Left kidney (tissue), 8 donors: ENCODE results near the gene MORN4. TPM values are rescaled to one million over a fixed set of nuclear protein-coding genes. Genes with fewer than 3 reads are reported as not detected.
"Not testable (repeated sequence)": the region's sequence is repeated elsewhere in the genome, so short reads cannot be mapped to it uniquely, and the experiment has no call there.

Source experiments
- DNase-seq: peaks from one replicate; pipeline ENCODE4 v3.0.0-alpha.2; 2013
- long read RNA-seq, 8 donors: transcript quantifications; one replicate each; lab custom pipeline, GENCODE V29; 2026
- polyA plus RNA-seq: library from polyadenylated mRNA; unstranded; fragments of 120-200 nt; gene quantifications from one replicate; pipeline ENCODE4 v1.2.1, GENCODE V29; 2013; ENCODE audit not compliant: insufficient read length

MORN4 gene
- polyA plus RNA-seq: 24.7 TPM
- long read RNA-seq, donor 1, transcript MORN4-202 (2 exons, 419 nt): major isoform, 5 of 10 reads
- long read RNA-seq, donor 1, transcript MORN4-201 (5 exons, 2,315 nt): major isoform, 5 of 10 reads
- long read RNA-seq, donor 1, partial matches to known transcripts: 0 of 10 reads
- long read RNA-seq, donor 1, other reads (novel, unspliced or antisense): 0 of 10 reads
- long read RNA-seq, donor 2, transcript MORN4-202 (2 exons, 419 nt): major isoform, 6 of 35 reads
- long read RNA-seq, donor 2, transcript MORN4-201 (5 exons, 2,315 nt): minor isoform, 5 of 35 reads
- long read RNA-seq, donor 2, partial matches to known transcripts: 11 of 35 reads
- long read RNA-seq, donor 2, other reads (novel, unspliced or antisense): 13 of 35 reads
- long read RNA-seq, donor 3, partial matches to known transcripts: 0 of 6 reads
- long read RNA-seq, donor 3, other reads (novel, unspliced or antisense): 0 of 6 reads
- long read RNA-seq, donor 4, partial matches to known transcripts: 0 of 3 reads
- long read RNA-seq, donor 4, other reads (novel, unspliced or antisense): 0 of 3 reads
- long read RNA-seq, donor 5, transcript MORN4-202 (2 exons, 419 nt): major isoform, 13 of 20 reads
- long read RNA-seq, donor 5, transcript MORN4-201 (5 exons, 2,315 nt): minor isoform, 7 of 20 reads
- long read RNA-seq, donor 5, partial matches to known transcripts: 0 of 20 reads
- long read RNA-seq, donor 5, other reads (novel, unspliced or antisense): 0 of 20 reads
- long read RNA-seq, donor 6, transcript MORN4-202 (2 exons, 419 nt): major isoform, 10 of 12 reads
- long read RNA-seq, donor 6, partial matches to known transcripts: 0 of 12 reads
- long read RNA-seq, donor 6, other reads (novel, unspliced or antisense): 0 of 12 reads
- long read RNA-seq, donor 7, transcript MORN4-202 (2 exons, 419 nt): major isoform, 12 of 24 reads
- long read RNA-seq, donor 7, partial matches to known transcripts: 0 of 24 reads
- long read RNA-seq, donor 7, other reads (novel, unspliced or antisense): 10 of 24 reads
- long read RNA-seq, donor 8, partial matches to known transcripts: 0 of 6 reads
- long read RNA-seq, donor 8, other reads (novel, unspliced or antisense): 0 of 6 reads

- DNase-seq: peak; percentile 95
Measured at GRCh38 chr10:97632949-97633884, at the start of gene MORN4. MORN4 (minus strand) TSS chr10:97633500; CDS start chr10:97619653, 13,847 bp downstream.

GRCh38 chr10:97682042-97682441 lies 48.7 kb upstream of the MORN4 start:
- DNase-seq: no peak

GRCh38 chr10:97679594-97679993 lies 46.3 kb upstream of the MORN4 start:
- no peak for DNase-seq

- DNase-seq: no peak
Measured at GRCh38 chr10:97676770-97677581, 43.7 kb upstream of the MORN4 start.

GRCh38 chr10:97675222-97675621 lies 41.9 kb upstream of the MORN4 start:
- no peak for DNase-seq

- DNase-seq: no peak
Measured at GRCh38 chr10:97673736-97674525, 40.6 kb upstream of the MORN4 start.

- no peak for DNase-seq
Measured at GRCh38 chr10:97669571-97669970, 36.3 kb upstream of the MORN4 start.

- no peak for DNase-seq
Measured at GRCh38 chr10:97667463-97667862, 34.2 kb upstream of the MORN4 start.

GRCh38 chr10:97666992-97667391 lies 33.7 kb upstream of the MORN4 start:
- DNase-seq: no peak

GRCh38 chr10:97664282-97664850 lies 31.1 kb upstream of the MORN4 start:
- no peak for DNase-seq

- no peak for DNase-seq
Measured at GRCh38 chr10:97659589-97659988, 26.3 kb upstream of the MORN4 start.

GRCh38 chr10:97656777-97657176 lies 23.5 kb upstream of the MORN4 start:
- no peak for DNase-seq

GRCh38 chr10:97651773-97652172 lies 18.5 kb upstream of the MORN4 start:
- DNase-seq: no peak

- DNase-seq: no peak
Measured at GRCh38 chr10:97650726-97651125, 17.4 kb upstream of the MORN4 start.

- DNase-seq: not testable (repeated sequence)
Measured at GRCh38 chr10:97649405-97649750, 16.1 kb upstream of the MORN4 start.

GRCh38 chr10:97648562-97649404 lies 15.5 kb upstream of the MORN4 start:
- DNase-seq: no peak

- DNase-seq: no peak
Measured at GRCh38 chr10:97647556-97647955, 14.3 kb upstream of the MORN4 start.

- DNase-seq: no peak
Measured at GRCh38 chr10:97644936-97645335, 11.6 kb upstream of the MORN4 start.
